Muscle layer of colon (tissue), 2 donors: ENCODE data around the gene PCNT.

Experiments
- H3K27ac ChIP-seq: one replicate; pipeline ENCODE4 v1.7.0; 2013; ENCODE audit warnings: low read depth, mild to moderate bottlenecking, low read length, moderate library complexity
- H3K27me3 ChIP-seq, 2 donors: one replicate each; pipeline ENCODE4 v1.7.0; 2013; ENCODE audit warnings: low read length in 2 of 2, mild to moderate bottlenecking in 2 of 2; ENCODE audit not compliant: insufficient read depth in 2 of 2, control insufficient read depth in 1 of 2
- H3K36me3 ChIP-seq: one replicate; pipeline ENCODE4 v1.7.0; 2013; ENCODE audit warnings: mild to moderate bottlenecking, low read length; ENCODE audit not compliant: insufficient read depth
- H3K4me1 ChIP-seq: one replicate; pipeline ENCODE4 v1.7.0; 2013; ENCODE audit warnings: mild to moderate bottlenecking, low read length; ENCODE audit not compliant: insufficient read depth
- H3K4me3 ChIP-seq, 2 donors: one replicate each; pipeline ENCODE4 v1.7.0; 2013; ENCODE audit warnings: low read length in 2 of 2, low read depth in 1 of 2, mild to moderate bottlenecking in 1 of 2, moderate library complexity in 1 of 2
- H3K9ac ChIP-seq: one replicate; pipeline ENCODE4 v1.7.0; 2013; ENCODE audit warnings: low read length
- H3K9me3 ChIP-seq: one replicate; pipeline ENCODE4 v1.7.0; 2013; ENCODE audit warnings: mild to moderate bottlenecking, low read length
- donor health status: abdominal sarcoma.
- donor health status: Adenocarcinoma of cecum.

The PCNT gene

GRCh38 chr21:46391773-46392172 lies 67.8 kb downstream of the PCNT start:
- no peak overlapping the region for H3K9ac ChIP-seq
- H3K9me3 ChIP-seq, result no peaks in the 10 kb centered on the region
- no peak overlapping the region for H3K27ac ChIP-seq
- H3K4me1 ChIP-seq, result no peaks in the 10 kb centered on the region
- H3K27me3 ChIP-seq, result no peaks in the 10 kb centered on the region
- peaks cover 6% of the 10 kb centered on the region for H3K36me3 ChIP-seq
- no peak overlapping the region for H3K4me3 ChIP-seq

GRCh38 chr21:46392921-46393320 lies 69.0 kb downstream of the PCNT start:
- Histone ChIP-seq H3K27ac (no peak overlapping the region), H3K4me3 (no peak overlapping the region), H3K9me3 (no peaks in the 10 kb centered on the region), H3K27me3 (no peaks in the 10 kb centered on the region), H3K9ac (no peak overlapping the region), H3K4me1 (no peaks in the 10 kb centered on the region), H3K36me3 (peaks cover 10% of the 10 kb centered on the region)

GRCh38 chr21:46393451-46393940 lies 69.5 kb downstream of the PCNT start:
- H3K9ac ChIP-seq, result no peak overlapping the region
- no peak overlapping the region for H3K4me3 ChIP-seq
- H3K27me3 ChIP-seq, result no peaks in the 10 kb centered on the region
- no peak overlapping the region for H3K27ac ChIP-seq
- peaks cover 16% of the 10 kb centered on the region for H3K36me3 ChIP-seq
- no peaks in the 10 kb centered on the region for H3K9me3 ChIP-seq
- H3K4me1 ChIP-seq, result no peaks in the 10 kb centered on the region

GRCh38 chr21:46393941-46394594 lies 70.1 kb downstream of the PCNT start:
- H3K27ac ChIP-seq, result no peak overlapping the region

GRCh38 chr21:46394595-46395104 lies 70.7 kb downstream of the PCNT start:
- H3K27me3 ChIP-seq, result no peaks in the 10 kb centered on the region
- H3K4me3 ChIP-seq, result no peak overlapping the region
- no peaks in the 10 kb centered on the region for H3K9me3 ChIP-seq
- H3K36me3 ChIP-seq, result peaks cover 25% of the 10 kb centered on the region
- no peaks in the 10 kb centered on the region for H3K4me1 ChIP-seq
- no peak overlapping the region for H3K9ac ChIP-seq
- no peak overlapping the region for H3K27ac ChIP-seq

More at GRCh38 chr21:46393941-46394594, 70.1 kb downstream of the PCNT start:
- no peak overlapping the region for H3K9ac ChIP-seq
- H3K4me3 ChIP-seq, result no peak overlapping the region
- H3K9me3 ChIP-seq, result no peaks in the 10 kb centered on the region
- H3K36me3 ChIP-seq, result peaks cover 19% of the 10 kb centered on the region
- H3K4me1 ChIP-seq, result no peaks in the 10 kb centered on the region
- H3K27me3 ChIP-seq, result no peaks in the 10 kb centered on the region

GRCh38 chr21:46397211-46397905 lies 73.4 kb downstream of the PCNT start:
- peaks cover 41% of the 10 kb centered on the region for H3K36me3 ChIP-seq
- no peaks in the 10 kb centered on the region for H3K9me3 ChIP-seq
- no peaks in the 10 kb centered on the region for H3K4me1 ChIP-seq
- H3K27me3 ChIP-seq, result no peaks in the 10 kb centered on the region
- no peak overlapping the region for H3K9ac ChIP-seq
- H3K27ac ChIP-seq, result no peak overlapping the region
- H3K4me3 ChIP-seq, result no peak overlapping the region

- Histone ChIP-seq H3K9ac (no peak overlapping the region), H3K27me3 (no peaks in the 10 kb centered on the region), H3K36me3 (peaks cover 43% of the 10 kb centered on the region), H3K9me3 (no peaks in the 10 kb centered on the region), H3K4me1 (no peaks in the 10 kb centered on the region), H3K4me3 (no peak overlapping the region), H3K27ac (no peak overlapping the region)
Observed at GRCh38 chr21:46397993-46398392, 74.0 kb downstream of the PCNT start.

- Histone ChIP-seq H3K4me3 (no peak overlapping the region), H3K4me1 (no peaks in the 10 kb centered on the region), H3K9ac (no peak overlapping the region), H3K27ac (no peak overlapping the region), H3K36me3 (peaks cover 46% of the 10 kb centered on the region), H3K27me3 (no peaks in the 10 kb centered on the region), H3K9me3 (no peaks in the 10 kb centered on the region)
Observed at GRCh38 chr21:46399129-46399528, 75.2 kb downstream of the PCNT start.

GRCh38 chr21:46399686-46400085 lies 75.7 kb downstream of the PCNT start:
- Histone ChIP-seq H3K27me3 (no peaks in the 10 kb centered on the region), H3K9ac (no peak overlapping the region), H3K27ac (no peak overlapping the region), H3K4me1 (no peaks in the 10 kb centered on the region), H3K4me3 (no peak overlapping the region), H3K9me3 (no peaks in the 10 kb centered on the region), H3K36me3 (peaks cover 46% of the 10 kb centered on the region)

GRCh38 chr21:46401186-46401910 lies 77.4 kb downstream of the PCNT start:
- peaks cover 46% of the 10 kb centered on the region for H3K36me3 ChIP-seq
- H3K27me3 ChIP-seq, result no peaks in the 10 kb centered on the region
- no peak overlapping the region for H3K9ac ChIP-seq
- H3K27ac ChIP-seq, result no peak overlapping the region
- no peaks in the 10 kb centered on the region for H3K4me1 ChIP-seq
- H3K9me3 ChIP-seq, result no peaks in the 10 kb centered on the region
- no peak overlapping the region for H3K4me3 ChIP-seq

- no peaks in the 10 kb centered on the region for H3K4me1 ChIP-seq
- H3K9me3 ChIP-seq, result no peaks in the 10 kb centered on the region
- H3K27ac ChIP-seq, result no peak overlapping the region
- no peak overlapping the region for H3K9ac ChIP-seq
- H3K36me3 ChIP-seq, result peaks cover 41% of the 10 kb centered on the region
- no peaks in the 10 kb centered on the region for H3K27me3 ChIP-seq
- no peak overlapping the region for H3K4me3 ChIP-seq
Observed at GRCh38 chr21:46402421-46402820, 78.5 kb downstream of the PCNT start.
